MM.1S (cell line): ENCODE data around the gene KRT38.

Source experiments
- DNase-seq: peaks from one replicate; pipeline ENCODE4 v3.0.0-alpha.2; 2015
- H2AFZ ChIP-seq: fragments of 300-600 bp; sonication (generic); 2 replicates; pipeline ENCODE4 v1.6.0; 2016; ENCODE audit warnings: antibody characterized with exemption, low read length
- H3F3A ChIP-seq: fragments of 300-600 bp; sonication (generic); 2 replicates; pipeline ENCODE4 v1.6.1; 2016; ENCODE audit warnings: mild to moderate bottlenecking, antibody characterized with exemption, low read length, moderate library complexity, mixed read lengths; ENCODE audit not compliant: insufficient read depth
- H3K27ac ChIP-seq: fragments of 300-600 bp; sonication (generic); 2 replicates; pipeline ENCODE4 v1.5.1; 2016; ENCODE audit warnings: mild to moderate bottlenecking, low read length
- H3K27me3 ChIP-seq: fragments of 300-600 bp; sonication (generic); replicated peaks from 2 replicates; pipeline ENCODE4 v1.6.0; 2016; ENCODE audit warnings: low read length; ENCODE audit not compliant: insufficient read depth
- H3K36me3 ChIP-seq: fragments of 300-600 bp; sonication (generic); replicated peaks from 2 replicates; pipeline ENCODE4 v1.6.1; 2016; ENCODE audit warnings: mild to moderate bottlenecking, low read length, mixed read lengths; ENCODE audit not compliant: insufficient read depth
- H3K4me1 ChIP-seq: fragments of 300-600 bp; sonication (generic); 2 replicates; pipeline ENCODE4 v1.6.1; 2016; ENCODE audit warnings: low read length, mixed read lengths
- H3K4me2 ChIP-seq: fragments of 300-600 bp; sonication (generic); 2 replicates; pipeline ENCODE4 v1.6.0; 2016; ENCODE audit warnings: low read depth, low read length
- H3K4me3 ChIP-seq: fragments of 300-600 bp; sonication (generic); 2 replicates; pipeline ENCODE4 v1.5.1; 2016; ENCODE audit warnings: low read length, mixed read lengths
- H3K79me2 ChIP-seq: fragments of 300-600 bp; sonication (generic); 2 replicates; pipeline ENCODE4 v1.6.1; 2016; ENCODE audit warnings: mixed run types, low read length, mixed read lengths
- H3K9ac ChIP-seq: fragments of 300-600 bp; sonication (generic); 2 replicates; pipeline ENCODE4 v1.6.1; 2016; ENCODE audit warnings: low read length, mixed read lengths
- H3K9me2 ChIP-seq: fragments of 300-600 bp; sonication (generic); replicated peaks from 2 replicates; pipeline ENCODE4 v1.6.1; 2016; ENCODE audit warnings: mild to moderate bottlenecking, low read length, mixed read lengths; ENCODE audit not compliant: insufficient read depth
- H3K9me3 ChIP-seq: fragments of 300-600 bp; sonication (generic); replicated peaks from 2 replicates; pipeline ENCODE4 v1.6.1; 2016; ENCODE audit warnings: mild to moderate bottlenecking, low read length, mixed read lengths; ENCODE audit not compliant: insufficient read depth
- H4K20me1 ChIP-seq: fragments of 300-600 bp; sonication (generic); 2 replicates; pipeline ENCODE4 v1.6.1; 2016; ENCODE audit warnings: mild to moderate bottlenecking, low read length, moderate library complexity, mixed read lengths; ENCODE audit not compliant: insufficient read depth
- EZH2 ChIP-seq: fragments of 300-600 bp; sonication (generic); optimal IDR thresholded peaks from 2 replicates; pipeline ENCODE3; 2017; ENCODE audit warnings: low read depth, mild to moderate bottlenecking, antibody characterized with exemption, low read length, mixed read lengths
- EZH2phosphoT487 ChIP-seq: fragments of 300-600 bp; sonication (generic); IDR thresholded peaks from 2 replicates; pipeline ENCODE4 v1.6.1; 2018; ENCODE audit warnings: antibody characterized with exemption, low read length
- TF ChIP-seq, protein P1 (sequence below): fragments of 300-600 bp; sonication (generic); IDR thresholded peaks from 2 replicates; pipeline ENCODE4 v1.5.1; 2016; ENCODE audit warnings: antibody characterized with exemption, low read length, mixed read lengths

The KRT38 gene

GRCh38 chr17:41486316-41486715 is 45.5 kb upstream of the KRT38 start:
- Histone ChIP-seq H3K9me2 (no peaks in the 10 kb centered on the region), H3K27me3 (no peaks in the 10 kb centered on the region; the same call in 1 of the 2 replicates), H3K9me3 (no peaks in the 10 kb centered on the region), H3K9ac (no peak overlapping the region), H3K4me1 (no peaks in the 10 kb centered on the region), H3K4me2 (no peak overlapping the region), H3K27ac (no peak overlapping the region), H3K79me2 (no peaks in the 10 kb centered on the region), H3F3A (no peaks in the 10 kb centered on the region), H3K4me3 (no peak overlapping the region), H3K36me3 (no peaks in the 10 kb centered on the region), H2AFZ (no peak overlapping the region), H4K20me1 (no peaks in the 10 kb centered on the region)
- DNase-seq: no peak
- TF ChIP-seq EZH2phosphoT487 (no peak), EZH2 (no peak)
- TF ChIP-seq, protein P1, sequence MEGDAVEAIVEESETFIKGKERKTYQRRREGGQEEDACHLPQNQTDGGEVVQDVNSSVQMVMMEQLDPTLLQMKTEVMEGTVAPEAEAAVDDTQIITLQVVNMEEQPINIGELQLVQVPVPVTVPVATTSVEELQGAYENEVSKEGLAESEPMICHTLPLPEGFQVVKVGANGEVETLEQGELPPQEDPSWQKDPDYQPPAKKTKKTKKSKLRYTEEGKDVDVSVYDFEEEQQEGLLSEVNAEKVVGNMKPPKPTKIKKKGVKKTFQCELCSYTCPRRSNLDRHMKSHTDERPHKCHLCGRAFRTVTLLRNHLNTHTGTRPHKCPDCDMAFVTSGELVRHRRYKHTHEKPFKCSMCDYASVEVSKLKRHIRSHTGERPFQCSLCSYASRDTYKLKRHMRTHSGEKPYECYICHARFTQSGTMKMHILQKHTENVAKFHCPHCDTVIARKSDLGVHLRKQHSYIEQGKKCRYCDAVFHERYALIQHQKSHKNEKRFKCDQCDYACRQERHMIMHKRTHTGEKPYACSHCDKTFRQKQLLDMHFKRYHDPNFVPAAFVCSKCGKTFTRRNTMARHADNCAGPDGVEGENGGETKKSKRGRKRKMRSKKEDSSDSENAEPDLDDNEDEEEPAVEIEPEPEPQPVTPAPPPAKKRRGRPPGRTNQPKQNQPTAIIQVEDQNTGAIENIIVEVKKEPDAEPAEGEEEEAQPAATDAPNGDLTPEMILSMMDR: no peak

GRCh38 chr17:41484920-41485904 is 44.4 kb upstream of the KRT38 start:
- Histone ChIP-seq H4K20me1 (no peaks in the 10 kb centered on the region), H3K36me3 (no peaks in the 10 kb centered on the region), H3K27ac (no peak overlapping the region), H3K27me3 (no peaks in the 10 kb centered on the region; the same call in 1 of the 2 replicates), H3K4me2 (no peak overlapping the region), H3K9ac (no peak overlapping the region), H2AFZ (no peak overlapping the region), H3K4me3 (no peak overlapping the region), H3K9me2 (no peaks in the 10 kb centered on the region), H3K79me2 (no peaks in the 10 kb centered on the region), H3K9me3 (no peaks in the 10 kb centered on the region), H3K4me1 (no peaks in the 10 kb centered on the region), H3F3A (no peaks in the 10 kb centered on the region)
- DNase-seq: no peak
- TF ChIP-seq, protein P1: no peak
- TF ChIP-seq EZH2: no peak
- no peak for TF ChIP-seq EZH2phosphoT487

DNA sequence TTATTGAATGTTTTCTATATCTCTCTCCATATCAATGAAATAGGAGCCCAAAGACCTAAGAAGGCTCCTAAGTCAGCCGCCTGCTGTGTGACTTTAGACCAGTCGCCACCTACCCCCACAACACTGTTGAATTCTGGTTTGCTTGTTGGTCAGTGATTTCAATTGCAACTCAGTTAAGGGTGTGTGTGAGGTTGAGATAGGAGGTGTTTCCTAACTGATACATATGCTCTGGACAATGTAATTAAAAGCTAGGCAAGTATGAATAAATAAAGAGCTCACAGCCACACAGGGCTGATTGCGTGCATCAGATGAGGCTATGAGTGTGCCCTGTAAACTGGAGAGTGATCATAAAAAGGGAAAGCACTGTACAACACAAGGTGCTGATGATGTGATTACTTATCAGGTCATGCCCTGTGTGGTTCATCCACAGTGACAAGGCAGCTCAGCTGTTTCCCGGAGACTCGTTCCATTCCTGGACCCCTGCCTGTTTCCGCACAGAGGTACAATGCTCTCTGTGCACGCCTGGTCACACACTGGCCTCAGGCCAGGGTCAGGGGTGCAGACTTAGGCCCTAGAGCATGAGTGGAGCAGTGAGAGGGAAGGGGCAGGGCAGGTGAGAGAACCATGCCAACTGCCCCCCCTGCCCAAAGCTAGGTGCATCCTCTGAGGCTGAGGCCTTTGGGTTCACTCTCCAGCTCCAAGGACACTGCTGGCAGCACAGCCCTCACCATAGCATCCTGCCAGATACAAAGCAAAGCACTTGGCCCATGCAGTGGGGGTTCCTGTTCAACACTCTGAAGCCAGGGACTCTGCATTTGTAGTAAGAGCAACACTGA is 43.4 kb upstream of the KRT38 start:
- TF ChIP-seq EZH2 (no peak), EZH2phosphoT487 (no peak)
- TF ChIP-seq, protein P1: no peak

More for the DNA sequence above, 43.4 kb upstream of the KRT38 start:
- no peaks in the 10 kb centered on the region for H3K36me3 ChIP-seq
- H3K9me2 ChIP-seq: no peaks in the 10 kb centered on the region
- no peak overlapping the region for H3K27ac ChIP-seq
- no peak overlapping the region for H3K4me3 ChIP-seq
- no peak for DNase-seq
- H4K20me1 ChIP-seq: no peaks in the 10 kb centered on the region
- no peaks in the 10 kb centered on the region for H3K4me1 ChIP-seq
- H3K4me2 ChIP-seq: no peak overlapping the region
- no peak overlapping the region for H3K9ac ChIP-seq
- H3F3A ChIP-seq: no peaks in the 10 kb centered on the region
- no peaks in the 10 kb centered on the region; the same call in 1 of the 2 replicates for H3K27me3 ChIP-seq
- H3K9me3 ChIP-seq: no peaks in the 10 kb centered on the region
- H3K79me2 ChIP-seq: no peaks in the 10 kb centered on the region
- no peak overlapping the region for H2AFZ ChIP-seq
